WTC11 (cell line): ENCODE measurements around the gene CMTR1. TPM values are rescaled to one million over a fixed set of nuclear protein-coding genes. Genes with fewer than 3 reads are reported as not detected.

Source experiments
- ATAC-seq: fragments of 200-7000 bp; cut with Tn5 transposase; 2 replicates; pipeline ENCODE4 v1.10.0; 2021; ENCODE audit warnings: mild to moderate bottlenecking, moderate library complexity
- CTCF ChIA-PET: fragments of 300-600 bp; sonication (Branson Sonifier 250); formaldehyde crosslinking; loops from one replicate; lab custom pipeline; 2021; ENCODE audit warnings: antibody characterized with exemption; lab: Charles Lee
- POLR2A ChIA-PET: fragments of 350-600 bp; sonication (Branson Sonifier 250); formaldehyde crosslinking; loops from one replicate; lab custom pipeline; 2021; ENCODE audit warnings: antibody characterized with exemption; lab: Charles Lee
- DNase-seq: peaks from one replicate; pipeline ENCODE4 v3.0.0; 2021; ENCODE audit warnings: low spot score
- H3K27ac Mint-ChIP-seq: 2 replicates; pipeline ENCODE4 v1.8.0; 2021; ENCODE audit warnings: mixed read lengths
- H3K27me3 Mint-ChIP-seq: 2 replicates; pipeline ENCODE4 v1.8.0; 2021; ENCODE audit warnings: low read depth, mild to moderate bottlenecking, moderate library complexity, mixed read lengths
- H3K36me3 Mint-ChIP-seq: 2 replicates; pipeline ENCODE4 v1.8.0; 2021; ENCODE audit warnings: mixed read lengths
- H3K4me1 Mint-ChIP-seq: 2 replicates; pipeline ENCODE4 v1.8.0; 2022; ENCODE audit warnings: mixed read lengths
- H3K4me3 Mint-ChIP-seq: 2 replicates; pipeline ENCODE4 v1.8.0; 2021; ENCODE audit warnings: mild to moderate bottlenecking, moderate library complexity, mixed read lengths
- H3K9me3 Mint-ChIP-seq: 2 replicates; pipeline ENCODE4 v1.8.0; 2021; ENCODE audit warnings: mixed read lengths
- ATF1 ChIP-seq: sonication (generic); formaldehyde crosslinking; IDR thresholded peaks from 2 replicates; pipeline ENCODE4 v1.8.1; 2023; ENCODE audit warnings: mild to moderate bottlenecking, moderate library complexity, missing genetic modification reagents
- ATF3 ChIP-seq: sonication (generic); formaldehyde crosslinking; conservative IDR thresholded peaks from 2 replicates; pipeline ENCODE4 v1.8.1; 2022; ENCODE audit warnings: mild to moderate bottlenecking, missing genetic modification reagents
- CREM ChIP-seq: sonication (generic); formaldehyde crosslinking; IDR thresholded peaks from 2 replicates; pipeline ENCODE4 v1.8.1; 2022; ENCODE audit warnings: mild to moderate bottlenecking, missing genetic modification reagents, moderate library complexity
- E2F4 ChIP-seq: sonication (generic); formaldehyde crosslinking; IDR thresholded peaks from 2 replicates; pipeline ENCODE4 v1.8.1; 2022; ENCODE audit warnings: low read depth, mild to moderate bottlenecking, moderate library complexity, missing genetic modification reagents, borderline replicate concordance
- E2F5 ChIP-seq: sonication (generic); formaldehyde crosslinking; IDR thresholded peaks from 2 replicates; pipeline ENCODE4 v1.8.1; 2022; ENCODE audit warnings: mild to moderate bottlenecking, moderate library complexity, missing genetic modification reagents
- ELF4 ChIP-seq: sonication (generic); formaldehyde crosslinking; IDR thresholded peaks from 2 replicates; pipeline ENCODE4 v1.8.1; 2022; ENCODE audit warnings: low read depth, mild to moderate bottlenecking, moderate library complexity, missing genetic modification reagents
- GABPB1 ChIP-seq: sonication (generic); formaldehyde crosslinking; IDR thresholded peaks from 2 replicates; pipeline ENCODE4 v1.8.1; 2023; ENCODE audit warnings: mild to moderate bottlenecking, missing genetic modification reagents
- HMGXB4 ChIP-seq: sonication (generic); formaldehyde crosslinking; IDR thresholded peaks from 2 replicates; pipeline ENCODE4 v1.8.1; 2023; ENCODE audit warnings: mild to moderate bottlenecking, moderate library complexity, missing genetic modification reagents
- JAZF1 ChIP-seq: fragments of 250-450 bp; sonication (Bioruptor Pico); IDR thresholded peaks from 2 replicates; pipeline ENCODE4 v1.9.0; 2021; ENCODE audit warnings: moderate library complexity, mild to moderate bottlenecking, inconsistent platforms
- JUN ChIP-seq: sonication (generic); formaldehyde crosslinking; IDR thresholded peaks from 2 replicates; pipeline ENCODE4 v1.8.0; 2023; ENCODE audit warnings: mild to moderate bottlenecking, missing genetic modification reagents
- MXD4 ChIP-seq: fragments of 250-450 bp; sonication (Bioruptor Pico); IDR thresholded peaks from 2 replicates; pipeline ENCODE4 v1.8.0; 2021; ENCODE audit warnings: mild to moderate bottlenecking, moderate library complexity, borderline replicate concordance
- NFATC4 ChIP-seq: fragments of 250-450 bp; sonication (Bioruptor Pico); IDR thresholded peaks from 2 replicates; pipeline ENCODE4 v1.9.0; 2021; ENCODE audit warnings: mild to moderate bottlenecking
- NFE2L1 ChIP-seq: sonication (generic); formaldehyde crosslinking; IDR thresholded peaks from 2 replicates; pipeline ENCODE4 v1.8.1; 2023; ENCODE audit warnings: missing genetic modification reagents
- NR3C1 ChIP-seq: sonication (generic); formaldehyde crosslinking; conservative IDR thresholded peaks from 2 replicates; pipeline ENCODE4 v1.8.1; 2023; ENCODE audit warnings: low read depth, mild to moderate bottlenecking, missing genetic modification reagents
- OVOL2 ChIP-seq: fragments of 250-450 bp; sonication (Bioruptor Pico); IDR thresholded peaks from 2 replicates; pipeline ENCODE4 v1.9.0; 2021; ENCODE audit warnings: mild to moderate bottlenecking, borderline replicate concordance
- TP53 ChIP-seq: sonication (generic); formaldehyde crosslinking; IDR thresholded peaks from 2 replicates; pipeline ENCODE4 v1.8.1; 2023; ENCODE audit warnings: mild to moderate bottlenecking, missing genetic modification reagents
- USF1 ChIP-seq: sonication (generic); formaldehyde crosslinking; IDR thresholded peaks from 2 replicates; pipeline ENCODE4 v1.8.0; 2022; ENCODE audit warnings: mild to moderate bottlenecking, missing genetic modification reagents
- USF2 ChIP-seq: sonication (generic); formaldehyde crosslinking; IDR thresholded peaks from 2 replicates; pipeline ENCODE4 v1.8.1; 2023; ENCODE audit warnings: mild to moderate bottlenecking, missing genetic modification reagents, moderate library complexity
- ZBTB43 ChIP-seq: sonication (generic); formaldehyde crosslinking; IDR thresholded peaks from 2 replicates; pipeline ENCODE4 v1.8.1; 2023; ENCODE audit warnings: mild to moderate bottlenecking, missing genetic modification reagents
- ZNF263 ChIP-seq: sonication (generic); formaldehyde crosslinking; IDR thresholded peaks from 2 replicates; pipeline ENCODE4 v1.8.1; 2022; ENCODE audit warnings: low read depth, mild to moderate bottlenecking, moderate library complexity, missing genetic modification reagents
- ZNF512 ChIP-seq: sonication (generic); formaldehyde crosslinking; IDR thresholded peaks from 2 replicates; pipeline ENCODE4 v1.8.1; 2022; ENCODE audit warnings: missing genetic modification reagents, borderline replicate concordance
- total RNA-seq: library from RNA; stranded (reverse); gene quantifications from 3 replicates; pipeline ENCODE4 v1.2.3, GENCODE V29; 2021

The CMTR1 gene
- total RNA-seq, 1 experiment from 2014 or later, result 38.6 TPM

- no peak overlapping the region for H3K4me3 Mint-ChIP-seq
- CTCF ChIA-PET, result interaction anchor here (0.6 to 2.3 kb wide), 14 partner anchors 21 to 1160 kb away, joined by 3 to 22 read pairs (median 4); partner anchors contain the start of gene CCDC167
- no peaks in the 10 kb centered on the region for H3K27me3 Mint-ChIP-seq
- no peak for DNase-seq
- POLR2A ChIA-PET, result interaction anchor here (0.5 to 0.7 kb wide), 2 partner anchors 126 to 148 kb away, joined by 4 to 12 read pairs; no protein-coding TSS in a partner anchor
- peaks cover 18% of the 10 kb centered on the region for H3K4me1 Mint-ChIP-seq
- H3K36me3 Mint-ChIP-seq, result peaks cover 14% of the 10 kb centered on the region
- H3K27ac Mint-ChIP-seq, result no peak overlapping the region
- no peak for TF ChIP-seq NFE2L1 (CRISPR knock-in tag)
- no peak for TF ChIP-seq ZNF263
- no peak for TF ChIP-seq NR3C1
- no peak for TF ChIP-seq TP53 (CRISPR knock-in tag)
- TF ChIP-seq ZBTB43 (CRISPR knock-in tag), result no peak
- TF ChIP-seq ATF3 (CRISPR knock-in tag), result no peak
- TF ChIP-seq ATF1 (CRISPR knock-in tag), result no peak
- TF ChIP-seq OVOL2 (CRISPR knock-in tag), result no peak
- TF ChIP-seq GABPB1, result no peak
- TF ChIP-seq USF1 (CRISPR knock-in tag), result no peak
- no peak for TF ChIP-seq HMGXB4 (CRISPR knock-in tag)
- no peak for TF ChIP-seq NFATC4
- TF ChIP-seq, all 79 proteins: peak for 0
- no peak for ATAC-seq
- no peaks in the 10 kb centered on the region for H3K9me3 Mint-ChIP-seq
Measured at GRCh38 chr6:37480118-37480736, 47.2 kb downstream of the CMTR1 start.

- peak overlapping the region; percentile 78; the same call in 1 of the 2 replicates for H3K27ac Mint-ChIP-seq
- peak; percentile 7; the same call in 1 of the 2 replicates for ATAC-seq
- H3K27me3 Mint-ChIP-seq, result no peaks in the 10 kb centered on the region
- no peak for TF ChIP-seq ZNF263
- TF ChIP-seq CREM (CRISPR knock-in tag), result no peak
- TF ChIP-seq MXD4 (CRISPR knock-in tag), result no peak
- TF ChIP-seq JUN (CRISPR knock-in tag), result no peak
- TF ChIP-seq E2F5 (CRISPR knock-in tag), result no peak
- no peak for TF ChIP-seq ELF4 (CRISPR knock-in tag)
- TF ChIP-seq E2F4, result no peak
- no peak for TF ChIP-seq USF2 (CRISPR knock-in tag)
- no peak for TF ChIP-seq NFATC4
- no peak for TF ChIP-seq JAZF1 (CRISPR knock-in tag)
- TF ChIP-seq ZNF512 (CRISPR knock-in tag), result no peak
- POLR2A ChIA-PET, result interaction anchor here (0.7 kb wide), 2 partner anchors 48 to 127 kb away, joined by 3 to 4 read pairs; partner anchors contain the start of gene CMTR1
- no peaks in the 10 kb centered on the region for H3K9me3 Mint-ChIP-seq
- no peak for DNase-seq
- H3K4me3 Mint-ChIP-seq, result no peak overlapping the region
- peaks cover 11% of the 10 kb centered on the region; the same call in 1 of the 2 replicates for H3K36me3 Mint-ChIP-seq
- CTCF ChIA-PET, result interaction anchor here (0.6 to 2.3 kb wide), 19 partner anchors 20 to 1160 kb away, joined by 3 to 22 read pairs (median 3); partner anchors contain the start of gene CCDC167
- H3K4me1 Mint-ChIP-seq, result peaks cover 18% of the 10 kb centered on the region
Measured at GRCh38 chr6:37480951-37481534, 48.0 kb downstream of the CMTR1 start.
